Activated naive CD4-positive, alpha-beta T cell treated with anti-CD3 and anti-CD28 coated beads, Interleukin-2, amount 10 ng/mL, durations not matched to agents 7 days and 5 days (primary cell): ENCODE results near the gene MARK2.

Experiments used
- CTCF ChIA-PET: fragments of 350-600 bp; sonication (Branson Sonifier 250); formaldehyde crosslinking; loops from one replicate; lab custom pipeline; 2021; ENCODE audit warnings: antibody characterized with exemption; lab: Charles Lee
- DNase-seq: peaks from one replicate; pipeline ENCODE4 v3.0.0-alpha.2; 2020
- H3K27ac Mint-ChIP-seq: one replicate; pipeline ENCODE4 v1.8.0; 2021; ENCODE audit warnings: mild to moderate bottlenecking, moderate library complexity, mixed read lengths
- H3K27me3 Mint-ChIP-seq: one replicate; pipeline ENCODE4 v1.8.0; 2021; ENCODE audit warnings: mild to moderate bottlenecking, mixed read lengths
- H3K36me3 Mint-ChIP-seq: one replicate; pipeline ENCODE4 v1.8.0; 2021; ENCODE audit warnings: mixed read lengths
- H3K4me1 Mint-ChIP-seq: one replicate; pipeline ENCODE4 v1.8.0; 2021; ENCODE audit warnings: mixed read lengths
- H3K4me3 Mint-ChIP-seq: one replicate; pipeline ENCODE4 v1.8.0; 2021; ENCODE audit warnings: mild to moderate bottlenecking, moderate library complexity, mixed read lengths
- H3K9me3 Mint-ChIP-seq: one replicate; pipeline ENCODE4 v1.8.0; 2021; ENCODE audit warnings: mixed read lengths

MARK2 gene

DNA sequence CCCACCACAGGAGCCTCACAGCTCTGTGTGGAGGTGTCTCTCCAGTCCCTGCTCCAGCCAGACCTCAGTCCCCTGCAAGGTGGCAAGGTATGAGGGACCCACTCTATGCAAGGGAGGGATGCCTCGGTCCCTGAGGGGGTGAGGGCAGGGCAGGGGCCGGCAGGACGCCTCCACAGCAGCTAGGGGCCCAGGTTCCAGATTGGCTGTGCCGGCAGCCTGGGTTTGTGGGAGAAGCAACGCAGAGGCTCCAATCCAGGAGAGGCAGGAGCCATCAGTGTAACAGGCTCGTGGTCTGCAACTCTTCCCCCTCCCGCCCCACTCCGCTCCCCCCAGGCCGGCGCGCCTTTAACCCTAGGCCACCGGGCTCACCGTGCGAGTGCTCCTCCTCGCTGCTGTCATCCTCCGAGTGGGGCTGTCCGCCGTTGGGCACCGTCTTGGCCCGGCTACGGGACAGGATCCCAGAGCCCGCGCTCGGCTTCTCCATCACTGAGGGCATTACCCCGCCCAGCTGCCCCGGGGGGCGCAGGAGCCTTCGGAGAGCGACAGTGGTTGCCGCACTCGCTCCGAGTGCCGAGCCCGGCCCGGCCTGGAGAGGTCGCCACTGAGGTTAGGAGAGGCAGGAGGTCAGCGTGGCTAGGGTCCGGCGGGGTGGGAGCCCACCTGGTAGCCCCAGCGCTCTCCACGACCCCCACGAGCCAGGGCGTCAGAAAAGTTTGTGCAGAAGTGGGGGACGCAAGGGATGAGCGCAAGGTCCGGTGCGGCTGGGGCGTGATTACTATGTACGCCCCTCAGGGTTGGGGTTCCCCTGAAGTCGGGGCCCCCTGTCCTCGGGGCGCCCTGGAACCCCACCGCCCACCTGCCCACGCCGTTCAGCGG is 77.3 kb downstream of the MARK2 start:
- DNase-seq, result peak; percentile 54
- H3K4me1 Mint-ChIP-seq, result peaks cover 15% of the 10 kb centered on the region
- peak overlapping the region; percentile 52 for H3K27ac Mint-ChIP-seq

DNA sequence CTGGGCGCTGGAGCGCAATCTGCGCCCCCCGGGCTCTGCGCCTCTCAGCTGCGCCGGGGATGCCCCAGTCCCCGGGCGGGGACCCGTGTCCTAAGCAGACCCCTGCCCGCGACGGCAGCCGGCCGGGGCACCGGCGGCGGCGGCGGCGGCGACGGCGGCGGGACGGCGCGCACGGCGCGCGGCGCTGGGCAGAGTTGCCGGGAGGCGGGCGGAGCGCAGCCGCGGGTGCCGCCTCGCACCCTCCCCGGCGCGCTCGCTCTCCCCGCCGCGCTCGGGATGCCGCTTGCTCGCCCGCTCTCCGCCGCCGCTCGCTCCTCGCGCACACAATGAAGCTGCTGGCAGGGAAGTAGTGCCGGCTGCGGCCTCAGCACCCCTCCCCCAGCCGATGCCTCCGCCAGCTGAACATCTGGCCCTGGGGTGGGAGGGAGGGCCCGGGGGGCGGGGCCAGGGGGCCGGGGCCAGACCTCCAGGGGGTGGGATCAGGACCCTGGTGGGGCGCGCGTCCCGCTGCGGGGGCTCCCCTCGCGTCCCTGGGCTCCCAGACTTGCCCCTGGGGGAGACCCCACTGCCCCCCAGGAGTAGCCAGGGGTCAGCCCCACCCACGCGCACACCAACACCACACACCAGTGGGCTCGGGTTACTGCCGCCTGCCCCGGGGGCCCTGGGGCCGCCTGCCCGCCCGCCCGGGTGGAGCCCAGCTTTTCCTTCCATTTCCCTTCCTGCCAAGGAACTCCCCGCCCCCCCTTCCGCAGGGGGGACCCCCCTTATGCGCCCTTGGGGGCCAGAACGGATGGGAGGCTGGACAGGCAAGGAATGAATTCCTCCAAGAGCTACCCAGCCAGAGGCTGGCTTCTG is 78.2 kb downstream of the MARK2 start, which contains the start of gene RCOR2:
RCOR2 (minus strand) TSS at position 328 of the 855 bp plus-strand sequence. CDS start 708 bp downstream, outside the sequence.
- no peaks in the 10 kb centered on the region for H3K9me3 Mint-ChIP-seq
- H3K4me1 Mint-ChIP-seq, result peaks cover 15% of the 10 kb centered on the region
- peak; percentile 75 for DNase-seq
- H3K27me3 Mint-ChIP-seq, result peaks cover 81% of the 10 kb centered on the region
- CTCF ChIA-PET, result interaction anchor here (0.7 to 1.3 kb wide), 5 partner anchors 10 to 233 kb away, joined by 3 to 6 read pairs (median 4); no protein-coding TSS in a partner anchor
- H3K4me3 Mint-ChIP-seq, result peak within 1 kb of the TSS; percentile 79
- peak within 1 kb of the TSS; percentile 52 for H3K27ac Mint-ChIP-seq
- peaks cover 2% of the 10 kb centered on the region for H3K36me3 Mint-ChIP-seq

More for the DNA sequence above, 77.3 kb downstream of the MARK2 start:
- peaks cover 2% of the 10 kb centered on the region for H3K36me3 Mint-ChIP-seq
- H3K4me3 Mint-ChIP-seq, result peak overlapping the region; percentile 79
- no peaks in the 10 kb centered on the region for H3K9me3 Mint-ChIP-seq
- CTCF ChIA-PET, result interaction anchor here (1.1 to 2.6 kb wide), 3 partner anchors 30 to 233 kb away, joined by 4 to 9 read pairs (median 7); no protein-coding TSS in a partner anchor
- peaks cover 73% of the 10 kb centered on the region for H3K27me3 Mint-ChIP-seq

DNA sequence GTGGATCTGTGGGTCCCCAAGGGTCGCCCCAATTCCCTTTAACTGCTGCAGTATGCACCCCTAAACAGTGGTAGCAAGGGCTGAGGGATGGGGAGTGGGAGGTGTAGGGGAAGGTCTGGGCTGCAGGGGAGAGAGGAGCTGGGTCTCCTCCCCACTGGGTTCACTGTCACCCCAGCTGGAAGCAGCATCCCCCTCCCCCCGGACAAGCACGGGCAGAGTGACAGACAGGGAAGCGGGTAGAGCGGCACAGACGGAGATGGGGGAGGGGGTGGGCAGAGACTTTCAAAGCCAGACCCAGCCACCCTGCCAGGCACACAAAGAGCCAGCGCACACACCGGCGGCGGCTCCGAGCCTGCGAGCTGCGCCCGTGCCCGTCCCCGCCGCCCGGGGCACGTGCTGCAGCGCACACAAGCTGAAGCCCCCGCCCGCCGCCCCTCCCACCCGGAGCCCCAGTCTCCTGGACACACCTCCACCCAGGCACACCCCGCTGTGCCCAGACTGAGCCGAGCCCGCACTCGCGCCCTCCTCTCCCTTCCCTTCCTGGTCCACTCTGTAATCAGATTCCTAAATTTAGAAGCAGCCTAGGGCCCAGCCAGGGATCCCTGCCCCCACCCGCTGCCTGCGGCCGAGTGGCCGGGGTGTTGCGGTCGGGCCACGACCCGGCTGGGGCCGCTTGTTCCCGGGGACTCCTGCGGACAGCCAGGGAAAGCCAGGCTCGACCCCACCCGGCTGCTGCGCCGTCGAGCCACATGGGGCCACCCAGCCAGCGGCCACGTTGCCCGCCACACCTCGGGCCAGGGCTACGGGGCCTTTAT is 79.0 kb downstream of the MARK2 start:
- Mint-ChIP-seq H3K27me3 (peaks cover 85% of the 10 kb centered on the region), H3K9me3 (no peaks in the 10 kb centered on the region), H3K27ac (no peak overlapping the region), H3K36me3 (no peaks in the 10 kb centered on the region), H3K4me3 (peak overlapping the region; percentile 44), H3K4me1 (peaks cover 15% of the 10 kb centered on the region)
- DNase-seq, result peak; percentile 55
- CTCF ChIA-PET, result interaction anchor here (0.7 to 1.3 kb wide), 5 partner anchors 11 to 232 kb away, joined by 3 to 6 read pairs (median 4); no protein-coding TSS in a partner anchor

DNA sequence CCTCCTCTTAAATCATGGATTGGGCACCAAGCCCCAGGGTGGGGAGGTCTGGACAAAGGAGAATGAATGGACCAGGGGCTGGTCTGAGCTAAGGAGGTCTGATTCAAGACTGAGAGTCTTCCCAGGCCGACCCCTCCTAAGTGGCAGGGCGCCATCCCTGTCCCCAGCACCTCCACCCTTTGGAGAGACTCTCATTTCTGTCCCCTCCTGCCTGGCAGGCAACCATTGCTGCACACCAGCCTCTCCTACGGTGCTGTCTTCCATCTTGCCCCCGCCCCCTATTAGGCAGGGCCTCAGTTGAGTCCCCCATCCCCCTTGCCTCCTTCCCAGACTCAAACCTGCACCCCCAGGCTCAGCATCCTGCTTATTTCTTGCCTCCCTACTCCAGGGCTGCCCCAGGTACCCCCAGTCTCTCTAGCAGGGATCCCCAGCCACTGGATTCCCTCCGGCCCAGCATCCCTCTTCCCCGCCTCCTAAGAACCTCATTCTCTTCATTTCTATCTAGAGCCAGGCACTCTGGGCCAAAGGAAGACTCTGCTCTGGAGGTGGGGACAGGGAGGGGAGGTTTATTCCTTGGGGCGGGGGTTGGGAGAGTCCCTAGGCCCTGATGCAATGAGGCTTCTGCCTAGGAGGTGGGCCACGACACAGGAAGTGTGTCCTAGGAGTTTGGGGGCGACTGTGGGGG is 79.7 kb downstream of the MARK2 start:
- DNase-seq, result no peak
- Mint-ChIP-seq H3K9me3 (no peaks in the 10 kb centered on the region), H3K4me1 (peaks cover 15% of the 10 kb centered on the region), H3K27me3 (peaks cover 93% of the 10 kb centered on the region), H3K4me3 (no peak overlapping the region), H3K36me3 (no peaks in the 10 kb centered on the region), H3K27ac (no peak overlapping the region)
- CTCF ChIA-PET, result no interaction called here

DNA sequence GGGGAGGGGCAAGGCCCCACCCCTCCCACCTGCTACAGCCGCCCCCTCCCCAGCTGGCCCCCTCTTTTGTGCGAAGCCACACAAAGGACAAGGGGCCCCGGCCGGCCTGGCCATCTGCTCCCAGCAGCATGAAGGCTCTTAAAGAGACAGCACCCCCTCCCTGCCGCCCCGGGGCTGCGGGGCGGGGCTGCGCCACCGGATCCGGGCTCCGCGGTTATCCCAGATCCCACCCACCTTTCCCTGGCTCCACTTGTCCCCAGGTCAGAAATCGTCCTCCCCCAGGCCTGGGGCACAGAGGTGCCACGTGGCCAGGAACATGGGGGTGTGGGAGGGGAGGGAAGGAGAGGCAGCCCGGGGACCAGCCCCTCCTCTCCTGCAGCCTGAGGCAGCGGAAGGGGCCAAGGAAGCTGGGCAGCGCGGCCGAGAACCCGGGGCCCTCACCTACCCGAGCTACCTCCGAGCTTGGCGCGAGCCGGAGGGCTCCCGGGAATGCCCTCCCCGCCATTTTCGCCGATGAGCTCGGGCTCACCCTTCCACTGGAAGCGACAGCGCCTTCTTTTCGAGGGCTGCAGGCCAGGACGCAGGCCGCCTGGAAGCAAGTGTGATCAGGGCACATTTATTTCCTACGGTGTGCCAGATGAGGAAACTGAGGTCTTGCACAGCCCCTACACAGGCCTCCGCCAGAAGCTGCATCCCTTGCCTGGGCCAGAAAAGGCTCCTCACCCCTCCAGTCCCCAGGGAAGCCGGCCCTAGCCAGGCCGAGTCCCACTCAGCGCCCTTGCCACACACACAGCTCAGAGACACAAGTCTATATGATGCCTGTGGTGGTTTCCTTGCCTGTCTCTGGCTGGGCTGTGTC is 80.6 kb downstream of the MARK2 start:
- Mint-ChIP-seq H3K36me3 (no peaks in the 10 kb centered on the region), H3K4me1 (peaks cover 15% of the 10 kb centered on the region), H3K4me3 (no peak overlapping the region), H3K9me3 (no peaks in the 10 kb centered on the region), H3K27me3 (peaks cover 94% of the 10 kb centered on the region), H3K27ac (no peak overlapping the region)
- CTCF ChIA-PET, result interaction anchor here (1.1 to 4.6 kb wide), 4 partner anchors 13 to 82 kb away, joined by 3 to 36 read pairs (median 8); partner anchors contain the start of gene MARK2
- no peak for DNase-seq

DNA sequence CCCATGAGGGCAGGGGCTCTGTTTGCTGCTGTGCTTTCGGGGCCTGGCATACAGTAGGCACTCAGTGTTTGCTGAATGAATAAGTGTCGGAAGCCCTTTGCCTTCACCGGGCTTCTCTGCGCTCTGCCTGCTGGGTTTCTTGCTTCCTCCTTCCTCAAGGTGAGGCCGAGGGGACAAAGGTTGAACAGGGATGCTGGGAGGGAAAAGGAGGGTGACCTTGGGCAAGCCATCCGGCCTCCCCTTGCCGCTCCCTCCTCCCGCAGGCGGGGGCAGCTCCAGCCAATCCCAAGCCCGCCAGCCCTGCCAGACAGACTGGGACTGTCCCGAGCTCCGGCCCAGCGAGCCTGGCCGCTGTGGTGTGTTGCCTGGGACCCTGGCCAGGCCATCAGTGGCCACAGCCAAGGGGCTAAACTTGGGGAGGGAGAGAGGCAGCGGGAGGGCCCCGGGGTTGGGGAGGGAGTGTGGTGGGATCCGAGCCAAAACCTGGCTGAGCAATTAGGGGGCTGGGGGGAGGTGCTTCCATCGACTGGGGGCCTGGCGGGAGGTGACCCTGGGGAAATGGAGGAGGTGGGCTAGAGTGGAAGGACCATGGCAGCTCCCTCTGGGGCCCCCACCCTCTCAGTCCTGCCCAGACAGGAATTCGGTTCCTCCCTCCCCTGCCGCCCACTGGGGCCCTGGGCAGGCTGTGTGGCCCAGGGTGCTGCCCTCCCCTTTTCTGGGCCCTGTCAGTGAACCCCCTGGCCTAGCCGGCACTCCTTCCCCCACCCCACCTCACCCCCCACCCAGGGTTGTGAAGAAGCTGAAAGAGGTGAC is 81.4 kb downstream of the MARK2 start:
- Mint-ChIP-seq H3K36me3 (no peaks in the 10 kb centered on the region), H3K27me3 (peaks cover 94% of the 10 kb centered on the region), H3K27ac (no peak overlapping the region), H3K9me3 (no peaks in the 10 kb centered on the region), H3K4me1 (peaks cover 15% of the 10 kb centered on the region), H3K4me3 (no peak overlapping the region)
- CTCF ChIA-PET, result interaction anchor here (1.0 to 4.6 kb wide), 5 partner anchors 14 to 83 kb away, joined by 3 to 36 read pairs (median 4); partner anchors contain the start of gene MARK2
- DNase-seq, result no peak

DNA sequence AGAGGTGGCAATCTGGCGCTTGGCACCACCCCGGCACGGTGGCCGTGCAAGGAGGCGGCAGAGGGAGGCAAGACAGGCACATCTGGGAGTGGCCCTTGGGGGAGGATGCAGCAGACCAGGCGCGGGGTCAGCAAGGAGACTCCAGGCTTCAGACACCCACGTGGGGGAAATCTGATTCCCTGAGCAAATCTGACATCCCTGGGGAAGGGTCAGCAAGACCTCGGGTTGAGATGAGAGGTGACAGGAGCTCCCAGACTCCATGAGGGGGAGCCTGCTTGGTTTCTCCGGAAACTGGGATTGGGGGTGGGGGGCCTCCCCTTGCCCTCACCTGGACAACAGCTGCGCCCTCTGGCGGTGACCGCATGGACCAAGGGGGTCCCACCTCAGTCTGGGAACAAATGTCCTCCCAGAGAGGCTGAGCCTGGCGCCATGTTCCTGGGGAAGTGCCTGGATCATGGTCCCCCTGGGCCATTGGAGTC is 82.1 kb downstream of the MARK2 start:
- peaks cover 94% of the 10 kb centered on the region for H3K27me3 Mint-ChIP-seq
- H3K4me1 Mint-ChIP-seq, result peaks cover 15% of the 10 kb centered on the region
- no peaks in the 10 kb centered on the region for H3K9me3 Mint-ChIP-seq
- H3K36me3 Mint-ChIP-seq, result no peaks in the 10 kb centered on the region
- H3K4me3 Mint-ChIP-seq, result no peak overlapping the region
- CTCF ChIA-PET, result interaction anchor here (1.0 to 4.6 kb wide), 4 partner anchors 14 to 84 kb away, joined by 3 to 36 read pairs (median 8); partner anchors contain the start of gene MARK2
- H3K27ac Mint-ChIP-seq, result no peak overlapping the region
- no peak for DNase-seq

DNA sequence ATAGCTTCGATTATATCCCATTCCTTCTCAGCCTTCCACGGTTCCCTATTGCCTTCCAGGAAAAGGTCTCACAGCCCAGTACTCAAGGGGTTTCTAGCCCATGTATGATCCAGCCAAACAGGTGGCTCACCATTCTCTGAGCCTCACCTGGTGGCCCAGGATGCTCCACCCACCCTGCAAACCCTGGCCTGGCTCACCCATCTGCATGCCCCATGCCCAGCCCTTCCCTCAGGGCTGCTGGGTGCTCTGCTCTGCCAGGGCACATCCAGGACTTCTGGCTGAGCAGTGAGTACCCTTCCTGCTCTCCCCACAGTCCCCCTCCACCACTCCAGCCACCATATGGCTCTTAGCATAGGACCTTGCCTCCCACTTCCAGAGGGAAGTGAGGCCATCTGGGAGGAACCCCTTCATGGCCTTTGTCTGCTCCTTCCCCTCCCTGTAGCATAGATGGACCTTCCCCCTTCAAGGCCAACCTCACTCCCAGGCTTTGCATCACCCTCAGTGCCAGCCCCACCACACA is 83.8 kb downstream of the MARK2 start:
- no peaks in the 10 kb centered on the region for H3K9me3 Mint-ChIP-seq
- no peaks in the 10 kb centered on the region for H3K36me3 Mint-ChIP-seq
- H3K27me3 Mint-ChIP-seq, result peaks cover 94% of the 10 kb centered on the region
- peaks cover 8% of the 10 kb centered on the region for H3K4me1 Mint-ChIP-seq
- H3K27ac Mint-ChIP-seq, result no peak overlapping the region
- no peak overlapping the region for H3K4me3 Mint-ChIP-seq
- CTCF ChIA-PET, result interaction anchor here (3.4 to 4.6 kb wide), 2 partner anchors 23 to 85 kb away, joined by 13 to 36 read pairs; partner anchors contain the start of gene MARK2
- DNase-seq, result no peak

DNA sequence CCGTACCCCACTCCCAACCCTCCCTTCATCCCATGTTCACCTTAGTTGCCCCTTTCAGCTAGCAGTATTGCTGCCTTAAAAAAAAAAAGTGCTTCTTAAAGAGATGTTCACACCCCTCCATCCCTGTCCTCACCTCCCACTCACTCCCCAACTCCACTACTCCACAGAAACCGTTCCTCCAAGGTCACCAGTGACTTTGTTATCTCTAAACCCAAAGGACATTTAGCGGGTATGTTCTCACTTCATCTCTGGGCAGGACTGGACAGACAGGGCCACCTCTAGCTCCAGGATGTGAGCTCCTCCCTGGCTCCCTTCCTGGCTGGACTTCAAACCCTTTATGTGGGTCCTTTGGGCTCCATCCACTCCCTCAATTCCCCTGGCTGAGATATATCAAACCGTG is 84.4 kb downstream of the MARK2 start:
- H3K27ac Mint-ChIP-seq, result no peak overlapping the region
- H3K9me3 Mint-ChIP-seq, result no peaks in the 10 kb centered on the region
- no peaks in the 10 kb centered on the region for H3K36me3 Mint-ChIP-seq
- CTCF ChIA-PET, result interaction anchor here (4.6 kb wide), 1 partner anchor 86 kb away, joined by 36 read pairs; the partner anchor contains the start of gene MARK2
- peaks cover 92% of the 10 kb centered on the region for H3K27me3 Mint-ChIP-seq
- no peak for DNase-seq
- H3K4me3 Mint-ChIP-seq, result no peak overlapping the region
- H3K4me1 Mint-ChIP-seq, result peaks cover 7% of the 10 kb centered on the region

DNA sequence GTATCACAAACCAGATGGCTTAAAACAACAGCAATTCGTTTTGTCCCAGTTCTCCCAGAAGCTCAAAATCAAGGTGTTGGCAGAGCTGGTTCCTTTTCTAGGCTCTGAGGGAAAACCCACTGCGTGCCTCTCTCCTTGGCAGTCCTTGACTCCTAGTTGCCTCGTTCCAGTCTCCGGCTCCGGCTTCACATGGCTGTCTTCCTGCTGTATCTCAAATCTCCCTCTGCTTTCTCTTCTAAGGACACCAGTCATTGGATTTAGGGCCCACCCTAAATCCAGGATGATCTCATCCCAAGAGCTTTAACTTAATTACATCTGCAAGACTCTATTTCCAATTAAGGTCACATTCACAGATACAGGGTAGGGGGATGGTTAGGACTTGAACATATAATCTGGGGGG is 90.7 kb downstream of the MARK2 start:
- H3K27ac Mint-ChIP-seq, result no peak overlapping the region
- H3K4me3 Mint-ChIP-seq, result no peak overlapping the region
- no peaks in the 10 kb centered on the region for H3K4me1 Mint-ChIP-seq
- no peaks in the 10 kb centered on the region for H3K36me3 Mint-ChIP-seq
- H3K9me3 Mint-ChIP-seq, result no peaks in the 10 kb centered on the region
- peaks cover 57% of the 10 kb centered on the region for H3K27me3 Mint-ChIP-seq
- CTCF ChIA-PET, result interaction anchor here (1.1 kb wide), 1 partner anchor 461 kb away, joined by 3 read pairs; no protein-coding TSS in a partner anchor
- DNase-seq, result no peak

DNA sequence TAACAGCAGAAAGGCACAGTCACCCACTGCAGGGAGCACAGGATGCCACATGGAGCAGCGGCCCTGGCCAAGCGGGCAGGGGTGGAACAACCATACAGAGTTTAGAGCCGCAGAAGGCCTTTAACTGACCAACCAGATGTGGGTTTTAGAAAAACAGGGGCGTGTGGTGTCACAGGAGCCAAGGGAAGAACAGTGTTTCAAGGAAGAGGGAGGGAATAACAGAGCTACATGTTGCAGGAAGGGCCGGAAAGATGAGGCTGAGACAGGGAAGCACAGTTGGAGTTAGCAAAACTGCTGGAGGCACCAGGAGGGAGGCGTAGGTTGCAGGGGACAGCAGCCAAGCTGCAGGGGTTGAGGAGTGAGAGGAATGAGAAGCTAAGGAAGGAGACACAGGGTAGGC is 92.1 kb downstream of the MARK2 start:
- H3K9me3 Mint-ChIP-seq, result no peaks in the 10 kb centered on the region
- no peak overlapping the region for H3K27ac Mint-ChIP-seq
- no peaks in the 10 kb centered on the region for H3K4me1 Mint-ChIP-seq
- no peak for DNase-seq
- H3K27me3 Mint-ChIP-seq, result peaks cover 51% of the 10 kb centered on the region
- no peak overlapping the region for H3K4me3 Mint-ChIP-seq
- H3K36me3 Mint-ChIP-seq, result no peaks in the 10 kb centered on the region
- CTCF ChIA-PET, result interaction anchor here (0.7 to 1.1 kb wide), 2 partner anchors 59 to 459 kb away, joined by 3 read pairs; no protein-coding TSS in a partner anchor
